Astrocyte (in vitro differentiated cells and primary cell): ENCODE results near the gene ZBTB39.

Source experiments
- CTCF ChIP-seq: IDR thresholded peaks from 2 replicates; pipeline ENCODE4 v1.5.1; 2011; ENCODE audit warnings: low read depth, mild to moderate bottlenecking, inconsistent platforms, low read length, moderate library complexity; ENCODE audit not compliant: insufficient read depth
- EZH2 ChIP-seq: IDR thresholded peaks from 2 replicates; pipeline ENCODE4 v1.6.1; 2012; ENCODE audit warnings: mild to moderate bottlenecking, low read length, inconsistent platforms; ENCODE audit not compliant: insufficient read depth

GRCh38 chr12:57048423-57049118 is 42.2 kb upstream of the ZBTB39 start:
- TF ChIP-seq CTCF (no peak), EZH2 (no peak)
